NCI-H510A treated with DMSO at 0.1 percent for 48 hours (cell line): ENCODE results near the gene ACOXL.
"Not testable (repeated sequence)": the region's sequence is repeated elsewhere in the genome, so short reads cannot be mapped to it uniquely, and the experiment has no call there.

Source experiments
- DNase-seq: peaks from one replicate; lab custom pipeline; 2025; lab: John Stamatoyannopoulos, UW

ACOXL gene

GRCh38 chr2:110732422-110733413 is at the start of gene ACOXL:
Gene ACOXL, plus strand, starts transcription at chr2:110732573. Its CDS starts 35,817 bp downstream, at chr2:110768390.
- DNase-seq, result peak; percentile 44

DNA sequence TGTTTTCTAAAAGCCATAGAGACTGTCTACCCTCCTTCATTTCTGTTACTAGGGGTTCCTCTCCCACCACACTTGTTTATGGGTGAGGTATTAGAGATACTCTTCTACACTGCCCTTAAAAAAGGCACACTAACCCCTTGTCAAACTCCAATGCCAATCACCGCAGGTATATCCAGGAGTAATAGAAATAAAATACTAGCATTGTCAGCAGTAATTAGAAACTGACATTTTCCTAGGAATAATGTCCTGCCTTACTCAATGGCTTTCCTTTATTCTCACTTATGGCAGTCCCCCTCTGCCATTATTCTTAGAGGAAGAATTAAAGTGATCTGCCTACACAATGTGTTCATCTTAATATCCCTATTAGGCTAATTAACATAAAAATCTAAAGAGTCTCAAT is 49.5 kb upstream of the ACOXL start:
- no peak for DNase-seq

- DNase-seq, result not testable (repeated sequence)
Observed at GRCh38 chr2:110687775-110688484, 44.4 kb upstream of the ACOXL start.

- DNase-seq, result no peak
Observed at GRCh38 chr2:110688594-110689091, 43.7 kb upstream of the ACOXL start.

DNA sequence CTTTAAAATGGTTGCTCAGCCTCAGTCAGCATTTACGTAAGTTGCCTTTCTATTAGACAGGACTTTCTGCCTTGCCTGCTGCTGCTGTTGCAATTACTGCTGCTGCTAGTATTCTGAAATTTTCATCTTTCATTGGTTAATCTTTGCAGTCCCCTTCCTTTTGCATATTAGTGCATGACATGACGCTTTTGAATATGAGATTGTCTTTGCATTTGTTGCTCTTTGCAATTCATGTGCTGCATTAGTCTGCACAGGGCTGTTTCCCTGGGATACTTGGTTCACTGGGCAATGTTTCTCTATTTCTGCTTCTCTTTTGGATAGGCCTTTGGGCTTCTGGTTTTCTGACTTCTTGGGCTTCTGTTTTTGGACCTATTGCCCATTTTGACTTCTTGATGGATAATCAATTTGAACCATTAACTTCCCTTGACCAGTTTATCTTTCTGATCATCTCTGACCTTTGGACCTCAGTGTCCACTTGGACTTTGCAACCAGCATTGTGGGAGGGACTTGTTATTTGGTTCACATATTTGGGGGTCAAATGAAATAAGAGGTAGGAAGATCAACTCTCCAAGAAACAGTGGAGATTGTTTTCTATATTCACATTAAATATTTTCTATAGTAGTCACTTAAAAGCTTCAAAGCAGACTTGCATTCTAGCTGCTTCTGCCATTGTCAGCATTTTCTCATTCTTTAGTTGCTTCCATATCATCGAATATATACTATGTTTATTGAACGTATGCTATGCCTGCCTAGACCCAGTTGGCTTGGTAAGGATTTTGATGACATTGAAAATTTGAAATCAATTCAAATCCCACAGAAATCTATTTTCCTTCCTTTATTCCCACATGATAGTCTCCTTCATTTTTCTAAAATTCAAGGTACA is 42.0 kb upstream of the ACOXL start:
- no peak for DNase-seq

DNA sequence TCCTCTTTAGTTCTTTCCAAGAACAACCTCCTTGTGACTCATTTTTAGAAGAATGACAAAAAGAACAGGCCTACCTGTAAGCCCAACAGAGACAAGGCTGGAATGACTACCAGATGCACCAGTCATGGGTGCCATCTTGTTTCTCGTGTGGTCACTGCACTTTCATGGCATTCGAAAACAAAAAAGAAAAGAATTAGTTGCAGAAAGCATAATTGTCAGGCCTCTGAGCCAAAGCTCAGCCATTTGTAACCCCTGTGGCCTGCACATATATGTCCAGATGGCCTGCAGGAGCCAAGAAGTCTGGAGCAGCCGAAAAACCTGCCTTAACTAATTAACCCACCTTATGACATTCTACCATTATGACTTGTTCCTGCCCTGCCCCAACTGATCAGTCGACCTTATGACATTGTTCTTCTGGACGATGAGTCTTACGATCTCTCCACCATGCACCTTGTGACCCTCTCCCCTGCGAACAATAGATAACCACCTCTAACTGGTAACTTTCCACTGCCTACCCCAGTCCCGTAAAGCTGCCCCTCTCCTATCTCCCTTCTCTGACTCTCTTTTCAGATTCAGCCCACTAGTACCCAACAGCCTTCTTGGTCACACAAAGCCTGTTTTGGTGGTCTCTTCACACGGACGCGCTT is 40.6 kb upstream of the ACOXL start:
- no peak for DNase-seq

DNA sequence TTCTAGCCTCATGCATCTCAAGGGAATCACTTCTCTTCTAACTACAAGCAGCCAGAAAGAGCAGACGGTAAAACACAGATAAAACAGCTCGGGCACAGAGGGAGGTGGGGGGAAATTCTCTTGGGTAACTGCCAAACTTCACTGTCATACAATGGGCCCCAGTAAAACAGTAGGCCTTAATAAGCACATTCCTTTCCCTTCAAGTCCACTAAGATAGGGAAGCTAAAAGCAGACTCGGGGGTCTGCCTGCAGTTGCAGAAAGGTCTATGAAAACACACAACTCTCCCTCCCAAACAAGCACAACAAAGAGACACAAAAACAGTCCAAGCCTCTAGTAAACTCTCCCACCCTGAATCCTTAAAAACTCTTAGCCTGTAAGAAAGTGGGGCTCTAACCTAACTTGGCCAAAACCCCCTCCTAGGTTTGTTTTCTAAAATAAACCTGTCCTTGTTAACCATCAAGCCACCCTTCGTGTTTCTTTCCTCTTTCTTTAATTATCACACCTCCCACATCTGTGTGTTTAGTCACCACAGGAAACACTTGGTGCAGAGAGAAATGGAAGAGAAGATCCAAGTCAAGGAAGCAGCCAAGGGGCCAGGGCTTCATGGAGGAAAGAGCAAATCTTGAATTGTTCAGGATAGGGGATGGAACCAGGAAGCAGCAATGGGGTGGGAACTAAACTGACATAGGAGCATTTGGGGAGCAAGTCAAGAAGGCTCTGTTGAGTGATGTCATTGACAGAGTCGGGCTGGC is 37.1 kb upstream of the ACOXL start:
- not testable (repeated sequence) for DNase-seq

DNA sequence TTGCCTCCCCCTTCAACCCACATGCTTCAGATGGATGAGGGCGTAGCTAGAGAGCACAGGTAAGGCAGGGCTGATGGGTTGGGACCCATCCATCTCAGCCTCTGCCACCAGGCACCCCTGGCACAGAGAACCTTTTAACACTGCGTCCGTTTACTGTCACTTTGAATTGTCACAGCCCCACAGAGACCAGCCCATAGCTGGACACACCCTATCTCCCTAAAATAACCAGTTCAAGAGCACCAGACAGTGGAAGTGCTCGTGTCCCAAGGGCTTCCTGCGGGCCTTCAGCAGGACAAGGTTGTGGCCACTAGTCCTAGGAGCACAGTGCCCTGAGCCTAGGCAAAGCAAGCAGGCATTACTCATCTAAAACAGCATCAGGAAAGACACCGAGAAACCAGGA is 34.1 kb upstream of the ACOXL start:
- not testable (repeated sequence) for DNase-seq

GRCh38 chr2:110702514-110703380 is 29.6 kb upstream of the ACOXL start:
- DNase-seq, result no peak

- DNase-seq, result no peak
Observed at GRCh38 chr2:110707386-110707965, 24.9 kb upstream of the ACOXL start.

GRCh38 chr2:110708455-110708854 is 23.9 kb upstream of the ACOXL start:
- no peak for DNase-seq

DNA sequence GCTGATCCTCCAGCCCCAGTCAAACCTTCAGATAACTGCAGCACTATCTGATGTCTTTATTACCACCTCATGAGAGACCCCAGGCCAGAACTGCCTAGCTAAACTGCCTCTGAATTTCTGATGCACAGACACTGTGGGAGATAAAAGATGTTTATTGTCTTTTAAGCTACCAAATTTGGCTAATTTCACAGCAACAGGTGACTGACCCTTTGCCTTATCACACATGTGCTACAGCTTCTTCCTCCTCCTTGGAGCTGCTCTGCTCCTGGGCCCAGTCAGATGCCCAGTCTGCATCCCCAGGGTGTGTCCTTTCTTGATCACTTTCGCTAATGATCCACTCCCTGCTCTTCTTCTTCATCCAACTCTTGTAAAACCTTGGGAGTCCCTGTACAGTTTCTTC is 19.6 kb upstream of the ACOXL start:
- no peak for DNase-seq

GRCh38 chr2:110713513-110714362 is 18.6 kb upstream of the ACOXL start:
- DNase-seq, result no peak

DNA sequence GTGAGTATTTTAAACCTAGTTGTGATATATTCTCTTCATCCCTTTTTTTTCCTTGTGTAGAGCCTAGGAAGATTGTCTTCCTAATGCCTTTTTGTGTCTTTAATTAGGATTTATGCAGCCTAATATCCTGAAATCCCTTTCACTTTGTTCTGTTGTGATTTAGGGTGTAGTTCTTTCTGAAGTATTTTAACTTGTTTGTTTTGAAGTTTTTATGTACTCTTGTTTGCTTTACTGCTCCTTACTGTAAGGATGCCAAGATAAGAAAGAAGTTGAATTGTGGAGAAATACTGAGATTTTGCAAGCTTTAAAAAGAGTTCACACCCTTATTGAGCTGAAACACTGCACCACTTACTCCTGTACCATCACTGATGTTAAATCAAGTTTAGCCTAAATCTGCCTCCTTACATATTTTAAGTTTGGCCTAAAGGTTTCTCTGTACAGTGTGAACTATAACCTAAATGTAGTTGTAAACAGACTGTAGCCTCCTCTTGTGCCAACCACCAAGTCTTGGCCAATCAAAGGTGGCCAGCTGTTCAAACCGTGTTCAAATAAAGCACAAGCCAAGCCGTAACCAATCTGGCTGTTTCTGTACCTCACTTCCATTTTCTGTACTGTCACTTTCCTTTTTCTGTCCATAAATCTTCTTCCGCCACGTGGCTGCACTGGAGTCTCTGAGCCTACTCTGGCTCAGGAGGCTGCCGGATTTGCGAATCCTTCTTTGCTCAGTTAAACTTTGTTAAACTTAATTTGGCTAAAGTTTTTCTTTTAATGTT is 17.7 kb upstream of the ACOXL start:
- no peak for DNase-seq

DNA sequence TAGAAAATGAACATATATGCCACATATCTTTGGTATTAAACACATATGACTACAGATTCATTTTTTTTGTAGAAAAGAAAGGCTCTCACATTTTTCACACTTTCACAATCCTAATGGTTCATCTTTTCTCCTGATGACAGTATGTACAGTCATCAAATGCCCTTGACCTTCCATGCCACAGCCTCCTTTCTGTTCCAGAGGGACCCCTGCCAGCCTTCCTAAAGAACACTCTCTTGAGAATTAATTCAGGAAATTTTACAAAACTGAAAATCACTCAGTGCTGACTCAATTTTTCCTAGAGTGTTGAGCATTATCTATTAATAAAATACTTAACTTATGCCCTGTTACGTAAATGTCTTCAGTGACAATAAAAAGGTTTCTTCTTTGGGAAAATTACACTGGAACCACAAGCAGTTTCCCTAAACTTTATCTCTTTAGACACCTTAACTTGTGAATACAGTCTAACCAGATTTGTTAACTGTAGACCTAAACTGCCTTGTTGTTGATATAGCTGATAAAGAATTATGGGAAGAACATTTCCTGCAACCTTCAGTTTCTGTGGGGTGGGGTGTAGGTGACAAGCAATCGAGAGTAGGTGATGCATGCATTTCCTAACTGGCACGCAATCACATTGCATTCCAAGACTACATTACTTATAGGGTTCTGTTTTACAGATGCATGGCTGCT is 15.3 kb upstream of the ACOXL start:
- DNase-seq, result no peak

- no peak for DNase-seq
Observed at GRCh38 chr2:110717734-110718133, 14.6 kb upstream of the ACOXL start.

- DNase-seq, result no peak
Observed at GRCh38 chr2:110718382-110718781, 14.0 kb upstream of the ACOXL start.
